Type B pancreatic cell (in vitro differentiated cells): Measurements from ENCODE around the gene ERCC6. TPM values are rescaled to one million over a fixed set of nuclear protein-coding genes. Genes with fewer than 3 reads are reported as not detected.

ENCODE experiments used
- DNase-seq: peaks from one replicate; pipeline ENCODE4 v3.0.0; 2021; ENCODE audit warnings: mixed read lengths; ENCODE audit not compliant: unreplicated experiment; ENCODE audit errors: extremely low spot score
- H3K27ac Mint-ChIP-seq: 2 replicates; pipeline ENCODE4 v1.8.0; 2021; ENCODE audit warnings: mild to moderate bottlenecking, mixed read lengths
- H3K27me3 Mint-ChIP-seq: 2 replicates; pipeline ENCODE4 v1.8.0; 2021; ENCODE audit warnings: mixed read lengths
- H3K36me3 Mint-ChIP-seq: 2 replicates; pipeline ENCODE4 v1.8.0; 2021; ENCODE audit warnings: mixed read lengths
- H3K4me1 Mint-ChIP-seq: one replicate; pipeline ENCODE4 v1.8.0; 2021; ENCODE audit warnings: mixed read lengths; ENCODE audit not compliant: unreplicated experiment
- H3K4me3 Mint-ChIP-seq: 2 replicates; pipeline ENCODE4 v1.8.0; 2021; ENCODE audit warnings: mild to moderate bottlenecking, mixed read lengths
- H3K9me3 Mint-ChIP-seq: 2 replicates; pipeline ENCODE4 v1.8.0; 2021; ENCODE audit warnings: mixed read lengths
- CTCF ChIP-seq: fragments of 200-600 bp; sonication (generic); conservative IDR thresholded peaks from 2 replicates; pipeline ENCODE4 v1.5.0; 2021; ENCODE audit warnings: antibody characterized with exemption, mild to moderate bottlenecking
- total RNA-seq: library from RNA; stranded (reverse); gene quantifications from 2 replicates; pipeline ENCODE4 v1.2.1, GENCODE V29; 2021; ENCODE audit warnings: low replicate concordance

ERCC6 gene
- total RNA-seq, 1 donor from 2014 or later, result 28.5 TPM

GRCh38 chr10:49505076-49505475 is 33.8 kb downstream of the ERCC6 start:
- DNase-seq, result no peak
- no peak for TF ChIP-seq CTCF
- Mint-ChIP-seq H3K4me1 (peaks cover 3% of the 10 kb centered on the region), H3K4me3 (no peak overlapping the region), H3K27me3 (no peaks in the 10 kb centered on the region), H3K36me3 (peaks cover 15% of the 10 kb centered on the region), H3K27ac (no peak overlapping the region), H3K9me3 (no peaks in the 10 kb centered on the region)

GRCh38 chr10:49504528-49504927 is 34.4 kb downstream of the ERCC6 start:
- no peak for TF ChIP-seq CTCF
- H3K9me3 Mint-ChIP-seq, result no peaks in the 10 kb centered on the region
- H3K4me1 Mint-ChIP-seq, result peaks cover 3% of the 10 kb centered on the region
- no peaks in the 10 kb centered on the region for H3K27me3 Mint-ChIP-seq
- H3K27ac Mint-ChIP-seq, result no peak overlapping the region
- peaks cover 14% of the 10 kb centered on the region for H3K36me3 Mint-ChIP-seq
- no peak for DNase-seq
- H3K4me3 Mint-ChIP-seq, result no peak overlapping the region

- Mint-ChIP-seq H3K9me3 (no peaks in the 10 kb centered on the region), H3K27me3 (no peaks in the 10 kb centered on the region), H3K4me3 (no peak overlapping the region), H3K36me3 (peaks cover 25% of the 10 kb centered on the region), H3K4me1 (peaks cover 3% of the 10 kb centered on the region), H3K27ac (no peak overlapping the region)
- TF ChIP-seq CTCF, result no peak
- no peak for DNase-seq
These were observed 36.6 kb downstream of the ERCC6 start for GRCh38 chr10:49502358-49502757.

- H3K36me3 Mint-ChIP-seq, result peaks cover 20% of the 10 kb centered on the region
- no peak overlapping the region for H3K27ac Mint-ChIP-seq
- no peaks in the 10 kb centered on the region for H3K27me3 Mint-ChIP-seq
- DNase-seq, result no peak
- peaks cover 3% of the 10 kb centered on the region for H3K4me1 Mint-ChIP-seq
- no peaks in the 10 kb centered on the region for H3K9me3 Mint-ChIP-seq
- no peak overlapping the region for H3K4me3 Mint-ChIP-seq
- no peak for TF ChIP-seq CTCF
These were observed 38.5 kb downstream of the ERCC6 start for GRCh38 chr10:49500412-49500811.

- Mint-ChIP-seq H3K36me3 (peaks cover 20% of the 10 kb centered on the region), H3K27ac (no peak overlapping the region), H3K9me3 (no peaks in the 10 kb centered on the region), H3K27me3 (no peaks in the 10 kb centered on the region), H3K4me1 (peaks cover 3% of the 10 kb centered on the region), H3K4me3 (no peak overlapping the region)
- no peak for DNase-seq
- TF ChIP-seq CTCF, result no peak
These were observed 39.5 kb downstream of the ERCC6 start for GRCh38 chr10:49499305-49499851.

- no peak overlapping the region for H3K27ac Mint-ChIP-seq
These were observed 40.5 kb downstream of the ERCC6 start for GRCh38 chr10:49498425-49498824.

More at GRCh38 chr10:49498425-49498824, 40.5 kb downstream of the ERCC6 start:
- DNase-seq, result no peak
- H3K36me3 Mint-ChIP-seq, result peaks cover 20% of the 10 kb centered on the region
- H3K9me3 Mint-ChIP-seq, result no peaks in the 10 kb centered on the region
- H3K4me1 Mint-ChIP-seq, result peaks cover 3% of the 10 kb centered on the region
- TF ChIP-seq CTCF, result no peak
- H3K4me3 Mint-ChIP-seq, result no peak overlapping the region
- H3K27me3 Mint-ChIP-seq, result no peaks in the 10 kb centered on the region
